Erythroblast (primary cell): Measurements from ENCODE around the gene CLEC1B.

Source experiments
- GATA1 ChIP-seq: IDR thresholded peaks from 2 replicates; pipeline ENCODE4 v1.6.1; 2011; ENCODE audit warnings: low read depth, mild to moderate bottlenecking, control low read depth, low read length, moderate library complexity
- POLR2A ChIP-seq: IDR thresholded peaks from 2 replicates; pipeline ENCODE4 v1.6.1; 2011; ENCODE audit warnings: mild to moderate bottlenecking, low read length

- TF ChIP-seq POLR2A (no peak), GATA1 (no peak)
These were observed 26.3 kb upstream of the CLEC1B start for GRCh38 chr12:10025236-10025635.
